Prostate gland (tissue), 2 donors: ENCODE results near the gene GSTK1.

Experiments used
- POLR2A ChIP-seq: fragments of 450-650 bp; IDR thresholded peaks from one replicate; pipeline ENCODE4 v1.6.1; 2016; ENCODE audit warnings: antibody characterized with exemption, mild to moderate bottlenecking
- POLR2AphosphoS5 ChIP-seq: sonication (generic); formaldehyde crosslinking; IDR thresholded peaks from one replicate; pipeline ENCODE4 v1.6.1; 2017; ENCODE audit warnings: antibody characterized with exemption
- TF ChIP-seq, protein P1 (sequence below), 4 experiments: fragments of 200-600 bp in 2 of 4; fragments of 450-650 bp in 2 of 4; sonication (generic) in 2 of 4; IDR thresholded peaks; 1 replicate in 3 of 4; 2 replicates in 1 of 4; pipeline ENCODE4 v1.5.1; 2016 to 2019; ENCODE audit warnings: antibody characterized with exemption in 4 of 4, mild to moderate bottlenecking in 2 of 4, moderate library complexity in 2 of 4

DNA sequence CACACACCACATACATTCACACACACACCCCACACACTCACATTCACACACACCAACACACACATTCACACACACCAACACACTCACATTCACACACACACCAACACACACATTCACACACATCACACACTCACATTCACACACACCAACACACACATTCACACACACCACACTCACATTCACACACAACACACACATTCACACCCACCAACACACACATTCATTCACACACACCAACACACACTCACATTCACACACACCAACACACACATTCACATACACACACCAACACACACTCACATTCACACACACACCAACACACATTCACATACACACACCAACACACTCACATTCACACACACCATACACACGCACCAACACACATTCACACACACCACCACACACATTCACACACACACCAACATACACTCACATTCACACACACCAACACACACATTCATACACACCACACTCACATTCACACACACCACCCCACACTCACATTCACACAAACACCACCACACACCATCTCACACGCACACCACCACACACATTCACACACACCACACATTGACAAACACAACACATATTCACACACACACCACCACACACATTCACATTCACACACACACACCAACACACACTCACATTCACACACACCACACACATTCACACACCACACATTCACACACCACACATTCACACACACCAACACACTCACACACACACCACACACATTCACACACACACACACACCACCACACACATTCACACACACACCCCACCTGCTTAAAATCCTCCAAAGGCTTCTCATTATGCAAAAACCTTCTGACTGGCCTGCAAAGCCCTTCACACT is 32.4 kb upstream of the GSTK1 start:
- TF ChIP-seq, protein P1, sequence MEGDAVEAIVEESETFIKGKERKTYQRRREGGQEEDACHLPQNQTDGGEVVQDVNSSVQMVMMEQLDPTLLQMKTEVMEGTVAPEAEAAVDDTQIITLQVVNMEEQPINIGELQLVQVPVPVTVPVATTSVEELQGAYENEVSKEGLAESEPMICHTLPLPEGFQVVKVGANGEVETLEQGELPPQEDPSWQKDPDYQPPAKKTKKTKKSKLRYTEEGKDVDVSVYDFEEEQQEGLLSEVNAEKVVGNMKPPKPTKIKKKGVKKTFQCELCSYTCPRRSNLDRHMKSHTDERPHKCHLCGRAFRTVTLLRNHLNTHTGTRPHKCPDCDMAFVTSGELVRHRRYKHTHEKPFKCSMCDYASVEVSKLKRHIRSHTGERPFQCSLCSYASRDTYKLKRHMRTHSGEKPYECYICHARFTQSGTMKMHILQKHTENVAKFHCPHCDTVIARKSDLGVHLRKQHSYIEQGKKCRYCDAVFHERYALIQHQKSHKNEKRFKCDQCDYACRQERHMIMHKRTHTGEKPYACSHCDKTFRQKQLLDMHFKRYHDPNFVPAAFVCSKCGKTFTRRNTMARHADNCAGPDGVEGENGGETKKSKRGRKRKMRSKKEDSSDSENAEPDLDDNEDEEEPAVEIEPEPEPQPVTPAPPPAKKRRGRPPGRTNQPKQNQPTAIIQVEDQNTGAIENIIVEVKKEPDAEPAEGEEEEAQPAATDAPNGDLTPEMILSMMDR (IDR thresholded peaks at IDR 0.05) = no peak
- TF ChIP-seq POLR2A (no peak), POLR2AphosphoS5 (no peak)
